H9 (cell line): ENCODE data around the gene NEMP1. TPM values are rescaled to one million over a fixed set of nuclear protein-coding genes. Genes with fewer than 3 reads are reported as not detected.
A peak's percentile ranks its signal among the peaks of the same experiment; 100 is the strongest.

Experiments used
- DNase-seq: peaks from one replicate; pipeline ENCODE4 v3.0.0-alpha.2; 2017
- H2AFZ ChIP-seq: one replicate; pipeline ENCODE4 v1.6.1; 2013; ENCODE audit warnings: mild to moderate bottlenecking, low read length, control low read depth, moderate library complexity
- H2AK5ac ChIP-seq: 2 replicates; pipeline ENCODE4 v1.6.1; 2013; ENCODE audit warnings: low read length, control low read depth, mixed read lengths; ENCODE audit not compliant: insufficient read length
- H2BK120ac ChIP-seq: one replicate; pipeline ENCODE4 v1.6.1; 2013; ENCODE audit warnings: low read depth, mild to moderate bottlenecking, low read length, control low read depth, inconsistent platforms; ENCODE audit not compliant: poor library complexity, severe bottlenecking
- H2BK12ac ChIP-seq: 2 replicates; pipeline ENCODE4 v1.6.1; 2013; ENCODE audit warnings: low read length, control low read depth, mixed read lengths, low read depth; ENCODE audit not compliant: insufficient read length
- H2BK15ac ChIP-seq: 2 replicates; pipeline ENCODE4 v1.6.1; 2013; ENCODE audit warnings: low read depth, low read length, control low read depth
- H2BK20ac ChIP-seq: one replicate; pipeline ENCODE4 v1.6.1; 2013; ENCODE audit warnings: low read depth, mild to moderate bottlenecking, low read length, control low read depth, inconsistent platforms; ENCODE audit not compliant: poor library complexity, severe bottlenecking
- H2BK5ac ChIP-seq: 2 replicates; pipeline ENCODE4 v1.6.1; 2013; ENCODE audit warnings: low read length, control low read depth, mixed read lengths; ENCODE audit not compliant: insufficient read length
- H3K14ac ChIP-seq: 2 replicates; pipeline ENCODE4 v1.6.1; 2013; ENCODE audit warnings: low read length, control low read depth; ENCODE audit not compliant: insufficient read depth
- H3K18ac ChIP-seq: 2 replicates; pipeline ENCODE4 v1.6.1; 2013; ENCODE audit warnings: low read depth, mild to moderate bottlenecking, mixed read lengths, low read length, control low read depth; ENCODE audit not compliant: insufficient read length
- H3K23ac ChIP-seq: 2 replicates; pipeline ENCODE4 v1.6.1; 2013; ENCODE audit warnings: low read length, control low read depth, mixed read lengths, low read depth; ENCODE audit not compliant: insufficient read length
- H3K23me2 ChIP-seq: 2 replicates; pipeline ENCODE4 v1.6.1; 2013; ENCODE audit warnings: low read depth, mild to moderate bottlenecking, mixed read lengths, low read length, control low read depth; ENCODE audit not compliant: insufficient read length, poor library complexity, severe bottlenecking
- H3K27ac ChIP-seq: 2 replicates; pipeline ENCODE4 v1.5.1; 2013; ENCODE audit warnings: low read length, control low read depth, mixed read lengths, low read depth; ENCODE audit not compliant: insufficient read length
- H3K27me3 ChIP-seq: 2 replicates; pipeline ENCODE4 v1.6.1; 2013; ENCODE audit warnings: low read length, control low read depth, inconsistent platforms; ENCODE audit not compliant: insufficient read depth
- H3K4ac ChIP-seq: 2 replicates; pipeline ENCODE4 v1.6.1; 2013; ENCODE audit warnings: low read depth, mild to moderate bottlenecking, control low read depth, inconsistent platforms, low read length, moderate library complexity
- H3K4me1 ChIP-seq: 2 replicates; pipeline ENCODE4 v1.6.1; 2013; ENCODE audit warnings: low read length, control low read depth, inconsistent platforms; ENCODE audit not compliant: insufficient read depth
- H3K4me2 ChIP-seq: 2 replicates; pipeline ENCODE4 v1.6.1; 2013; ENCODE audit warnings: low read length, control low read depth, mixed read lengths; ENCODE audit not compliant: insufficient read length, insufficient read depth
- H3K56ac ChIP-seq: 2 replicates; pipeline ENCODE4 v1.6.1; 2013; ENCODE audit warnings: low read depth, mild to moderate bottlenecking, mixed read lengths, low read length, control low read depth; ENCODE audit not compliant: insufficient read length
- H3K79me1 ChIP-seq: 2 replicates; pipeline ENCODE4 v1.6.1; 2013; ENCODE audit warnings: low read depth, mild to moderate bottlenecking, moderate library complexity, low read length, control low read depth, inconsistent platforms; ENCODE audit not compliant: insufficient read depth, poor library complexity, severe bottlenecking
- H3K79me2 ChIP-seq: 2 replicates; pipeline ENCODE4 v1.6.1; 2013; ENCODE audit warnings: low read length, control low read depth, inconsistent platforms; ENCODE audit not compliant: insufficient read depth
- H3K9ac ChIP-seq: 2 replicates; pipeline ENCODE4 v1.6.1; 2013; ENCODE audit warnings: low read length, control low read depth, mixed read lengths; ENCODE audit not compliant: insufficient read length; ENCODE audit errors: extremely low read depth
- H3K9me3 ChIP-seq: one replicate; pipeline ENCODE4 v1.6.1; 2013; ENCODE audit warnings: low read depth, low read length, inconsistent platforms; ENCODE audit not compliant: control insufficient read depth
- H3T11ph ChIP-seq: one replicate; pipeline ENCODE4 v1.6.1; 2013; ENCODE audit warnings: mild to moderate bottlenecking, low read length, control low read depth, inconsistent platforms
- H4K20me1 ChIP-seq: one replicate; pipeline ENCODE4 v1.6.1; 2013; ENCODE audit not compliant: control insufficient read depth, insufficient read length, insufficient read depth
- H4K5ac ChIP-seq: 2 replicates; pipeline ENCODE4 v1.6.1; 2013; ENCODE audit warnings: low read depth, mild to moderate bottlenecking, mixed read lengths, low read length, control low read depth; ENCODE audit not compliant: insufficient read length
- H4K8ac ChIP-seq: replicated peaks from 2 replicates; pipeline ENCODE4 v1.6.1; 2013; ENCODE audit warnings: low read length, control low read depth, mixed read lengths, low read depth; ENCODE audit not compliant: insufficient read length
- H4K91ac ChIP-seq: 2 replicates; pipeline ENCODE4 v1.6.1; 2013; ENCODE audit warnings: low read depth, mild to moderate bottlenecking, moderate library complexity, mixed read lengths, low read length, control low read depth; ENCODE audit not compliant: insufficient read length
- H3K27ac Mint-ChIP-seq, 3 experiments: 2 replicates in 2 of 3; 3 replicates in 1 of 3; pipeline ENCODE4 v1.8.0; 2020 to 2021; ENCODE audit warnings: mixed read lengths in 3 of 3, mild to moderate bottlenecking in 1 of 3, moderate library complexity in 1 of 3
- H3K27me3 Mint-ChIP-seq: 2 replicates; pipeline ENCODE4 v1.8.0; 2021; ENCODE audit warnings: low read depth, mild to moderate bottlenecking, moderate library complexity, mixed read lengths
- H3K36me3 Mint-ChIP-seq, 3 experiments: 2 replicates in 2 of 3; 3 replicates in 1 of 3; pipeline ENCODE4 v1.8.0; 2020 to 2021; ENCODE audit warnings: low read depth in 3 of 3, mixed read lengths in 3 of 3; ENCODE audit not compliant: insufficient read depth in 1 of 3
- H3K4me1 Mint-ChIP-seq, 2 experiments: 2 replicates each; pipeline ENCODE4 v1.8.0; 2020; ENCODE audit warnings: mixed read lengths in 2 of 2
- H3K4me3 Mint-ChIP-seq, 2 experiments: 2 replicates in 1 of 2; 3 replicates in 1 of 2; pipeline ENCODE4 v1.8.0; 2020 to 2021; ENCODE audit warnings: mild to moderate bottlenecking in 2 of 2, mixed read lengths in 2 of 2, moderate library complexity in 1 of 2
- H3K9me3 Mint-ChIP-seq, 2 experiments: 2 replicates in 1 of 2; 3 replicates in 1 of 2; pipeline ENCODE4 v1.8.0; 2020; ENCODE audit warnings: mild to moderate bottlenecking in 2 of 2, mixed read lengths in 2 of 2, moderate library complexity in 1 of 2
- WGBS: extraction: QIAGEN DNeasy Blood & Tissue Kit; methylation state at CpG from one replicate; pipeline ENCODE4 v1.1.7; 2013; ENCODE audit warnings: missing lambda C conversion rate, low lambda C conversion rate, mixed read lengths; ENCODE audit not compliant: insufficient read length; ENCODE audit errors: extremely low coverage; 5-methylcytosine and 5-hydroxymethylcytosine counted together
- total RNA-seq: library from RNA; stranded (reverse); gene quantifications from 2 replicates; pipeline ENCODE4 v1.2.1, GENCODE V29; 2021
- TF ChIP-seq, protein P1 (sequence below): fragments of 200-600 bp; sonication (generic); conservative IDR thresholded peaks from 3 replicates; pipeline ENCODE4 v1.8.0; 2021; ENCODE audit warnings: antibody characterized with exemption, mild to moderate bottlenecking

The NEMP1 gene
- total RNA-seq, 1 experiment from 2014 or later, result 50.1 TPM

DNA sequence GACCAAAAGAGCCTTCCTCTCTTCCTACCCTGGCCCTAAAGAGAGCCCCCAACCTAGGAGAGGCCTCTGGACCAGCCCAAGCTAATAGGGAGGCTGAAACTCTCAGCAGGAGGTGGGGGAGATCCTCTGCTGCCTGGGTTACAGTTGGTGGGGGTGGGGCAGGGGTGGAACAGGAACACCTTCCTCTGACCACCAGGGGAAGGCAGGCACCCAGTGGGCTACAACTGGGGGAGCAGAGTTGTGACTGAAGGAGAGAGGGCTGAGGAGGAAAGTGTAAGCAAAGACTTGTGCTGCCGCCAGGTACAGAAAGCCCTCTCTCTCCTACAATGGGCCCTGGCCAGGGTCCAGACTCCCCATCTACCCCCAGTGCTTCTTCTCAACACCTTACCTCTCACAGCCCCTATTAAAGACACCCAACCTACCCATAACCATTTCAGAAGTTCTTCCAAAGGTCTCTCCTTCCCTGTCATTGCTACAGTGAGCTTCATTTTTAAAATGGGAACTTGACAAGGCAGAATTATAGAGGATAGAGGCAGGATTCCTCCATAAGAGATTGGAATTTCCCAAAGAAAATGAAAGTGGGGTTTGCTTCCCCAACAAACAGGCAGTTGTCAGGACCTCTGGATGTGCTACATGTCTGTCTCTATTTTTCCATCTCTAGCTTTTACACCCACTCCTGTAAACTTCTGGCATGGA, 30.0 kb downstream of the NEMP1 start:
- H2BK20ac ChIP-seq, result no peak overlapping the region
- H2AFZ ChIP-seq, result no peak overlapping the region
- H3K23me2 ChIP-seq, result no peaks in the 10 kb centered on the region
- no peak overlapping the region for H3K23ac ChIP-seq
- Mint-ChIP-seq H3K36me3 (peaks cover 0 to 1% (median 1%) of the 10 kb centered on the region in 3 experiments; a peak in 2 of 7 replicates), H3K9me3 (no peaks in the 10 kb centered on the region), H3K27me3 (peaks cover 5% of the 10 kb centered on the region), H3K4me1 (peaks cover 3 to 13% of the 10 kb centered on the region in 2 experiments), H3K4me3 (no peak overlapping the region), H3K27ac (no peak overlapping the region)
- no peak overlapping the region for H3T11ph ChIP-seq
- H3K79me2 ChIP-seq, result no peaks in the 10 kb centered on the region
- no peaks in the 10 kb centered on the region for H3K27me3 ChIP-seq
- H3K4ac ChIP-seq, result no peak overlapping the region
- H4K91ac ChIP-seq, result no peak overlapping the region
- no peak overlapping the region for H2BK15ac ChIP-seq
- H3K79me1 ChIP-seq, result no peaks in the 10 kb centered on the region
- H3K14ac ChIP-seq, result no peak overlapping the region
- no peak overlapping the region for H3K27ac ChIP-seq
- H3K4me2 ChIP-seq, result no peak overlapping the region
- no peak overlapping the region for H2BK12ac ChIP-seq
- H4K5ac ChIP-seq, result no peak overlapping the region
- WGBS, result no CpG with 5 or more reads among the region's 1 CpG
- H3K4me1 ChIP-seq, result no peaks in the 10 kb centered on the region
- no peak overlapping the region for H3K56ac ChIP-seq
- H2BK120ac ChIP-seq, result no peak overlapping the region
- no peaks in the 10 kb centered on the region for H3K9me3 ChIP-seq
- TF ChIP-seq, protein P1, sequence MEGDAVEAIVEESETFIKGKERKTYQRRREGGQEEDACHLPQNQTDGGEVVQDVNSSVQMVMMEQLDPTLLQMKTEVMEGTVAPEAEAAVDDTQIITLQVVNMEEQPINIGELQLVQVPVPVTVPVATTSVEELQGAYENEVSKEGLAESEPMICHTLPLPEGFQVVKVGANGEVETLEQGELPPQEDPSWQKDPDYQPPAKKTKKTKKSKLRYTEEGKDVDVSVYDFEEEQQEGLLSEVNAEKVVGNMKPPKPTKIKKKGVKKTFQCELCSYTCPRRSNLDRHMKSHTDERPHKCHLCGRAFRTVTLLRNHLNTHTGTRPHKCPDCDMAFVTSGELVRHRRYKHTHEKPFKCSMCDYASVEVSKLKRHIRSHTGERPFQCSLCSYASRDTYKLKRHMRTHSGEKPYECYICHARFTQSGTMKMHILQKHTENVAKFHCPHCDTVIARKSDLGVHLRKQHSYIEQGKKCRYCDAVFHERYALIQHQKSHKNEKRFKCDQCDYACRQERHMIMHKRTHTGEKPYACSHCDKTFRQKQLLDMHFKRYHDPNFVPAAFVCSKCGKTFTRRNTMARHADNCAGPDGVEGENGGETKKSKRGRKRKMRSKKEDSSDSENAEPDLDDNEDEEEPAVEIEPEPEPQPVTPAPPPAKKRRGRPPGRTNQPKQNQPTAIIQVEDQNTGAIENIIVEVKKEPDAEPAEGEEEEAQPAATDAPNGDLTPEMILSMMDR, result peak; percentile 27; the same call in 1 of the 3 replicates
- H3K18ac ChIP-seq, result no peak overlapping the region
- no peaks in the 10 kb centered on the region for H4K20me1 ChIP-seq
- H4K8ac ChIP-seq, result no peak overlapping the region
- H3K9ac ChIP-seq, result no peak overlapping the region
- DNase-seq, result no peak
- H2AK5ac ChIP-seq, result no peak overlapping the region
- no peak overlapping the region for H2BK5ac ChIP-seq
